Mononuclear cell (primary cell): Measurements from ENCODE around the gene TMPRSS15. TPM values are rescaled to one million over a fixed set of nuclear protein-coding genes. Genes with fewer than 3 reads are reported as not detected.

Experiments
- H3K27me3 ChIP-seq: 2 replicates; pipeline ENCODE4 v1.6.0; 2011; ENCODE audit warnings: low read length, control low read depth; ENCODE audit not compliant: insufficient read depth
- H3K4me1 ChIP-seq: 2 replicates; pipeline ENCODE4 v1.5.1; 2011; ENCODE audit warnings: mild to moderate bottlenecking, low read length, control low read depth; ENCODE audit not compliant: insufficient read depth
- H3K4me3 ChIP-seq: 2 replicates; pipeline ENCODE4 v1.5.1; 2011; ENCODE audit warnings: mild to moderate bottlenecking, low read length, moderate library complexity
- H3K9me3 ChIP-seq: 2 replicates; pipeline ENCODE4 v1.5.1; 2011; ENCODE audit warnings: low read depth, mild to moderate bottlenecking, control low read depth, low read length
- total RNA-seq: library from RNA; depleted of rRNA; stranded (reverse); fragments of >200 nt; gene quantifications from one replicate; pipeline ENCODE4 v1.2.3, GENCODE V29; 2012

The TMPRSS15 gene
- total RNA-seq, 1 donor, result 0.21 TPM

DNA sequence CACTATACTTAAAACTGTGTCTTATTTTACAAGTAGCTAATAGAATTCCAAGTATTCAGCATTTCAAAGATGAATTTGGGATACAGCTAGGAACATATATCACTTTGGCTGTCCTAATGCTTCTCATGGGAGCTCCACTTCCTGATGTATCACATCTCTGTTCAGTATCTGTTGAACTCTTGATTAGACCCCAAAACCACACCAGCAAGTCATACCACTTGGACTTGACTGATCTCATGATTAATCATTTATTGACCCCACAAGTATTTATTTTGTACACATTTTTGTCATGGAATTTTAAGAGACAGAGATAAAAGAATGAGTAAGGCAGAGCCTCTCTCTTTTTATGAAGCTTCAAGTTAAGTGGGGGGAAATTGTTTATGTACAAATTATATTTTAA is 30.0 kb downstream of the TMPRSS15 start:
- Histone ChIP-seq H3K4me3 (no peak overlapping the region), H3K9me3 (no peaks in the 10 kb centered on the region)

GRCh38 chr21:18370301-18370700 is 33.3 kb downstream of the TMPRSS15 start:
- Histone ChIP-seq H3K4me3 (no peak overlapping the region), H3K9me3 (no peaks in the 10 kb centered on the region), H3K27me3 (no peaks in the 10 kb centered on the region), H3K4me1 (no peaks in the 10 kb centered on the region)

More for the DNA sequence above, 30.0 kb downstream of the TMPRSS15 start:
- no peaks in the 10 kb centered on the region for H3K27me3 ChIP-seq
- H3K4me1 ChIP-seq, result no peaks in the 10 kb centered on the region

DNA sequence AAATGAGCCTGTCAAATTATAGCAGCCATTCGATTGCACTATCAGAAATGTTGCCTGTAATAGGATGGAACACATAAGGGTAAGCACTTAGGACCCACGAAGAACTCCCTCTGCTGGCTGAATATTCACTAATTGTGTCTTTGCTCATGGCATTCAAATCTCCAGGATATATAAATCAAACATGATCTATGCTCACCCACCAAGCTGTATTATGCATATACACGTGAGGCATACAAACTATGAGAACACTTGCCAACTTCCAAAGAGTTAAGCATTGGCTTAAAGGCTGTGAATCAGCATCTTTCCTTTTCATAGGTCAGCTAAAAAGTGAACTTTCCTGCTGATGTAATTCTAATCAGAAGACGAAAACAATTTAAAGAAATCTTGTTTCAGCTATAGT is 34.5 kb downstream of the TMPRSS15 start:
- no peaks in the 10 kb centered on the region for H3K4me1 ChIP-seq
- H3K4me3 ChIP-seq, result no peak overlapping the region
- no peaks in the 10 kb centered on the region for H3K9me3 ChIP-seq
- no peaks in the 10 kb centered on the region for H3K27me3 ChIP-seq

DNA sequence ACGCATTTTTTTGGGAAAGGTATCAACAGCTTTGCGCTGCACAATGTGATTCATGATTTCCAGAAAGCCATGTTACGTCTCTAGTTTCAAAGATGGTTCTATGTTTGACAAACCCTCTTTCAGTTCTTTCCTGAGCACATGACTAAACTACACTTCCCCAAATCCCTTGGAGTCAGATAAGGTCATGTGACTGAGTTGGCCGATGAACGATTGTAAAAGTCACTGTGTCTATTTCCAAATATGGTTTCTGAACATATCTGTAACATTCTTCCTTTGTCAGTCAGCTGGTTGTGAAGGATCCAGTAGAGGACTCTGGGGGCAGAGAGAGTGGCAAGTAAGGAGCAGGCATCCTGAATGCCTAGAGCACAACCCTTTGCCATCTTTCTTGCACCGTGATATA is 35.4 kb downstream of the TMPRSS15 start:
- Histone ChIP-seq H3K9me3 (no peaks in the 10 kb centered on the region), H3K4me1 (no peaks in the 10 kb centered on the region), H3K4me3 (no peak overlapping the region), H3K27me3 (no peaks in the 10 kb centered on the region)

DNA sequence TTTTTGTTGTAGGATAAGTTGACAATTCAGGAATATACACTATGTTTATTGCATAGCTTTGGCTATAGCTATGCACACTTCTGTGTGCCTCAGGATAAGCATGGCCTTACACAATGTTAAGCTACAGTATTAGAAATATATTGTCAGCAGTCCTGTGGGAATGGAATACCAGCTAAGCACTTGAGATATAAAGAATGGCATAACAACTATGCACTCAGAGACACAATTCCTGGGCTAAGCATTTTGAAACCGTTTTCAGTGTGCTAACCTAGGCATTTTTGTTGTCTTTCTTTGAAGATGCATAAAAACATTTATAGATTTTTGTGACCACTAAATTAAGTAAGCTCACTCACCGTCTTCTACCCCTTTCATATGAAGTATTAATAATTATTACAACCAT is 46.8 kb downstream of the TMPRSS15 start:
- no peaks in the 10 kb centered on the region for H3K4me1 ChIP-seq
- no peaks in the 10 kb centered on the region for H3K9me3 ChIP-seq
- H3K4me3 ChIP-seq, result no peak overlapping the region
- no peaks in the 10 kb centered on the region for H3K27me3 ChIP-seq

- Histone ChIP-seq H3K4me1 (no peaks in the 10 kb centered on the region), H3K4me3 (no peak overlapping the region), H3K27me3 (no peaks in the 10 kb centered on the region), H3K9me3 (no peaks in the 10 kb centered on the region)
These were observed 48.6 kb downstream of the TMPRSS15 start for GRCh38 chr21:18354947-18355346.

DNA sequence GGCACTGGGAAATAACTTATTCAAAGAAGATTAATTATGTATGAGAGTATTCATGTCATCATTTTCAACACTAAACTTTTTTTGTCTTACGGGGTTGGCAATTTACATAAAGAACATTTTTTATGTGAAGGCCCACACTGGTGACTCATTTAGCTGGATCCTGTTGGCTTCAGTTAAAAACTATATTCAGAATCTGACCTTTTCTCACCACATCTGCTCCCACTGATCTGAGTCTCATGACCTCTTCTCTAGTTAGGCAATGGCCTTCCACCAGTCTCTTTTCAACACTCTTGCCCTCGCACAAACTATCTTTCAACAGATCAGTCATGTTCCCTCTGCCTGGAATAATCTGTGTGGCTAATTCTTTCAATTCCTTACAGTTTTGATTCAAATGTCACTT is 53.4 kb downstream of the TMPRSS15 start:
- Histone ChIP-seq H3K4me3 (no peak overlapping the region), H3K4me1 (no peaks in the 10 kb centered on the region), H3K27me3 (no peaks in the 10 kb centered on the region), H3K9me3 (no peaks in the 10 kb centered on the region)

GRCh38 chr21:18349468-18349867 is 54.1 kb downstream of the TMPRSS15 start:
- Histone ChIP-seq H3K4me1 (no peaks in the 10 kb centered on the region), H3K27me3 (no peaks in the 10 kb centered on the region), H3K9me3 (no peaks in the 10 kb centered on the region), H3K4me3 (no peak overlapping the region)

DNA sequence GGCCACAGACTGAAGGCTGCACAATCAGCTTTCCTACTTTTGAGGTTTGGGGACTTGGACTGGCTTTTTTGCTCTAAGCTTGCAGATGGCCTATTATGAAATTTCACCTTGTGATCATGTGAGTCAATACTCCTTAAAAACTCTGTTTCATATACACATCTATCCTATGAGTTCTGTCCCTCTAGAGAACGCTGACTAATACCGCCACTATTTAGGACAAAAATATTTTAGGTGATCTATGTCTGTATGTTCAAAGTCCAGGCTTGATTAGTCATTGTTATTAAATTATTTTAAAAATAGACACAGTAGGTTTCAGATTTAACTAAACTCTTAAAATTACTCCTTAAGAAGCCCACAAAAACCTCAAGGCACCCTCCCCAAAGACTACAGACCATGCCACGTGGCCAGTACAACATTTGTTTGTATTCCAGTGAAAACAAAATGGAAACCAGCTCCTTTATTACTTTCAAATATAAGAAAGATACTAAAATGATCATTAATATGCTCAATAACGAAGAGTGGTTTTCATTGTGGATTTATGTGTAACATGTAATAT is 63.1 kb downstream of the TMPRSS15 start:
- H3K27me3 ChIP-seq, result no peaks in the 10 kb centered on the region
- no peak overlapping the region for H3K4me3 ChIP-seq
- H3K4me1 ChIP-seq, result no peaks in the 10 kb centered on the region
- no peaks in the 10 kb centered on the region for H3K9me3 ChIP-seq

- H3K27me3 ChIP-seq, result no peaks in the 10 kb centered on the region
- H3K4me1 ChIP-seq, result no peaks in the 10 kb centered on the region
- no peaks in the 10 kb centered on the region for H3K9me3 ChIP-seq
- no peak overlapping the region for H3K4me3 ChIP-seq
These were observed 67.8 kb downstream of the TMPRSS15 start for GRCh38 chr21:18335651-18336236.

DNA sequence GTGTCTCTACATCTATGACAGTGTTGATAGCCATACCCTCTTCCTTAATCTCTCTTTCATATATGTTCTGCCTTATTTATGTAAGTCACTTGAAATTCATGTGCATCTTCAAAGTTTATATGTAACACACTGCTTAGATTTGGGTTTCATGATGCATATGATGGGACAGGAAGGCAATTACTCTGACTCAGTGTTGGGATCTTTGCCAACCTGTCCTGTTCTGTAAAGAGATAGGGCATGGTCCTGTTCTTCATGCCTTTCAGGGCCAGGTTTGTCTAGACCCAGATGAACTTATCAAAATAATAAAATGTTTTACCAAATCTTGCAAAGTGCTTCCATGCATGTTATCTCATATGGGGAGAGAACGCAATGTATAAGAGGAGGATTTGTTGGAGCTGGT is 69.5 kb downstream of the TMPRSS15 start:
- Histone ChIP-seq H3K27me3 (no peaks in the 10 kb centered on the region), H3K4me3 (no peak overlapping the region), H3K4me1 (no peaks in the 10 kb centered on the region), H3K9me3 (no peaks in the 10 kb centered on the region)

DNA sequence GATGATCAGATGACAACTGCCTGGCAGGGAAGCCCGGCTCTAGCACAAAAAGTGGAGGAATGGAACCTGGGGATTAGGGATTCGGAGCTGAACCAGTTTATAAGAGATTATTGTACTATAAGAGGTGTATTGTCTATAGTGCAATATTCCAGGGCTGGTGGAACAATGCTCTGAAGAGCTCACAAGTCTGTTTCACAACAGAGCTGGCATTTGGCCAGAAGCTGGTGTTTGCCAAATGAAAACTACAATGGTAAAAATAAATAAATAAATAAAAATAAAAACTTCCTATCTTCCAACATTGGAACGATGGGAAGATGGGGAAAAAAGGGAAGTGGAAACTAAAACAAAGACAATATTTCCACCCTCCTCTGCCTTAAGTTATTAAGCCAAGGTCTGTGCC is 85.4 kb downstream of the TMPRSS15 start:
- Histone ChIP-seq H3K9me3 (no peaks in the 10 kb centered on the region), H3K27me3 (no peaks in the 10 kb centered on the region), H3K4me3 (no peak overlapping the region), H3K4me1 (no peaks in the 10 kb centered on the region)

DNA sequence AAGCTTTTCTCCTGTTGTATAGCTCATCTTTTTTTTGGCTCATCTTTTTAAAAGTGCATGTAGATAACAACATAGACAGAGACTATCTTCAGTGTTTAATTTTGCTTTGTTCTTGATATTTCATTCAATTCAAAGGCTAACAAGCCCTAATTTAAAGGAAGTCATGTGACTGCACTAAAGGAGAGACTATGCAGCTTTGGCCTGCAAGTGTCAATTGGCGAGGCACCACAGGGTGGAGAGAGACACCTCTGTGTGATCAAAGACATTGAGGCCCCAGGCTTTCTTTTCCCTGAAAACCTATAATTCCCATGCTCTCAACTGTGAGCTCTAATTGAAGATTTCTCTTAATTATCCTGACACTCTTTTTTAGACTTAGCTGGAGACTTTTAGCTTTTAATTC is 105.4 kb downstream of the TMPRSS15 start:
- H3K4me1 ChIP-seq, result no peaks in the 10 kb centered on the region
- H3K27me3 ChIP-seq, result no peaks in the 10 kb centered on the region
- no peak overlapping the region for H3K4me3 ChIP-seq
- H3K9me3 ChIP-seq, result no peaks in the 10 kb centered on the region

DNA sequence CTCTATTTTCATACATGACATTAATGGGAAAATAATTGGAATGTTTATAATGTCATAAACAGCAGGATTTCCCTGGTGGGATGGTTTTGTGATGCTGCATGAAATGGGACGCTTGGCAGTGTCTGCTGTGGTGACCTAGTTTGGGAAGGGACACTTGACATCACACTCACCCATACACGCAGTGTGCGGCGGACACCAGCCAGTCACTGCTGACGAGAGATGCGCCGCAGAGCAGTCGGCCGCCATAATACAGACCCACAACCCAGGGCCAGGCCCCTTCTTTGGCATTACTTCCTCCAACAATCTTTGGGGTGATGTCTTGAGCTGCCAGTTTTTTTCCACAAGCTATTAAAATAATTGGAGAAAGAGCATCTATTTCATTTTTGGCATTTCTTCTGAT is 109.5 kb downstream of the TMPRSS15 start:
- no peaks in the 10 kb centered on the region for H3K9me3 ChIP-seq
- no peaks in the 10 kb centered on the region for H3K4me1 ChIP-seq
- H3K4me3 ChIP-seq, result no peak overlapping the region
- no peaks in the 10 kb centered on the region for H3K27me3 ChIP-seq

- Histone ChIP-seq H3K4me1 (no peaks in the 10 kb centered on the region), H3K4me3 (no peak overlapping the region), H3K27me3 (no peaks in the 10 kb centered on the region), H3K9me3 (no peaks in the 10 kb centered on the region)
These were observed 113.7 kb downstream of the TMPRSS15 start for GRCh38 chr21:18289876-18290275.

GRCh38 chr21:18285379-18285778 is 118.2 kb downstream of the TMPRSS15 start:
- Histone ChIP-seq H3K9me3 (no peaks in the 10 kb centered on the region), H3K4me1 (no peaks in the 10 kb centered on the region), H3K4me3 (no peak overlapping the region), H3K27me3 (no peaks in the 10 kb centered on the region)
